Natural killer cell (primary cell): ENCODE data around the gene LMX1A. TPM values are rescaled to one million over a fixed set of nuclear protein-coding genes. Genes with fewer than 3 reads are reported as not detected.

ENCODE experiments used
- ATAC-seq, 3 donors: fragments of 150-1000 bp in 2 of 3; fragments of 200-7000 bp in 1 of 3; cut with Tn5 transposase; 1 replicate in 1 of 3; 2 replicates in 2 of 3; pipeline ENCODE4 v1.10.0; 2021; ENCODE audit warnings: mild to moderate bottlenecking in 2 of 3, moderate library complexity in 2 of 3
- DNase-seq, 2 donors: peaks; one replicate each; pipeline versions ENCODE4 v3.0.0 to v3.0.0-alpha.2; 2013 to 2021; ENCODE audit warnings: mixed read lengths in 1 of 2
- H3K27ac ChIP-seq: one replicate; pipeline ENCODE4 v1.5.1; 2013; ENCODE audit warnings: mild to moderate bottlenecking, low read length
- H3K27me3 ChIP-seq: one replicate; pipeline ENCODE4 v1.6.1; 2013; ENCODE audit warnings: low read length; ENCODE audit not compliant: control insufficient read depth, insufficient read depth
- H3K36me3 ChIP-seq: one replicate; pipeline ENCODE4 v1.6.1; 2013; ENCODE audit warnings: low read length; ENCODE audit not compliant: control insufficient read depth, insufficient read depth
- H3K4me1 ChIP-seq: one replicate; pipeline ENCODE4 v1.6.1; 2013; ENCODE audit warnings: low read length; ENCODE audit not compliant: control insufficient read depth, insufficient read depth
- H3K4me3 ChIP-seq: one replicate; pipeline ENCODE4 v1.5.1; 2013; ENCODE audit warnings: low read length
- H3K9me3 ChIP-seq: one replicate; pipeline ENCODE4 v1.6.1; 2013; ENCODE audit warnings: low read length; ENCODE audit not compliant: control insufficient read depth, insufficient read depth
- H3K27ac Mint-ChIP-seq, 2 donors: one replicate each; pipeline ENCODE4 v1.8.0; 2022; ENCODE audit warnings: mild to moderate bottlenecking in 2 of 2, mixed read lengths in 2 of 2, moderate library complexity in 1 of 2
- H3K27me3 Mint-ChIP-seq, 2 donors: one replicate each; pipeline ENCODE4 v1.8.0; 2022; ENCODE audit warnings: low read depth in 2 of 2, mixed read lengths in 2 of 2
- H3K36me3 Mint-ChIP-seq: one replicate; pipeline ENCODE4 v1.8.0; 2022; ENCODE audit warnings: mixed read lengths
- H3K4me1 Mint-ChIP-seq, 2 donors: one replicate each; pipeline ENCODE4 v1.8.0; 2022; ENCODE audit warnings: mixed read lengths in 2 of 2
- H3K4me3 Mint-ChIP-seq: one replicate; pipeline ENCODE4 v1.8.0; 2022; ENCODE audit warnings: mild to moderate bottlenecking, moderate library complexity, mixed read lengths
- H3K9me3 Mint-ChIP-seq, 2 donors: one replicate each; pipeline ENCODE4 v1.8.0; 2022; ENCODE audit warnings: mixed read lengths in 2 of 2
- WGBS: methylation state at CpG from one replicate; pipeline ENCODE4 v1.1.7; 2013; ENCODE audit warnings: missing lambda C conversion rate; ENCODE audit not compliant: insufficient coverage; 5-methylcytosine and 5-hydroxymethylcytosine counted together
- intact Hi-C: fragments of 100-400 bp; cut with micrococcal nuclease; formaldehyde crosslinking; loops from one replicate; pipeline ENCODE4 v1.14.2; 2022
- total RNA-seq, 4 donors: library from RNA; stranded (reverse); fragments of 120-200 nt in 1 of 4; gene quantifications; one replicate each; pipeline versions ENCODE4 v1.2.3 to v1.2.4, GENCODE V29; 2013 to 2022
- TF ChIP-seq, protein P1 (sequence below): fragments of 200-600 bp; IDR thresholded peaks from one replicate; pipeline ENCODE4 v1.8.0; 2022; ENCODE audit warnings: antibody characterized with exemption

The LMX1A gene
- total RNA-seq, 3 donors from 2014 or later (not counting 1 experiment from before 2014, with no cell fraction given): not detected

DNA sequence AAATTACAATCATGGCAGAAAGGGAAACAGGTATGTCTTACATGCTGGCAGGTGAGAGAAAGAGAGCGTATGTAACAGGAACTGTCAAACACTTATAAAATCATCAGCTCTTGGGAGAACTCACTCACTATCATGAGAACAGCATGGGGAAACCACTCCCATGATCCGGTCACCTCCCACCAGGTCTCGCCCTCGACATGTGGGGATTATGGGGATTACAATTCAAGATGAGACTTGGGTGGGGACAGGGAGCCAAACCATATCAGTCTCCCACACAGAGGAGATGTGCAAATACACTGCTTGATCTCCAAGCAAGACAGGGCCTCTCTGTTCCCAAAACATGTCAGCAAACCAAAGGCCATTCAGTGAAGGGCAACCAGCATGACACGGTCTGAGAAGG is 27.4 kb downstream of the LMX1A start:
- no peaks in the 10 kb centered on the region for H3K9me3 Mint-ChIP-seq
- Histone ChIP-seq H3K27me3 (peaks cover 2% of the 10 kb centered on the region), H3K36me3 (no peaks in the 10 kb centered on the region), H3K4me1 (no peaks in the 10 kb centered on the region), H3K27ac (no peak overlapping the region), H3K4me3 (no peak overlapping the region), H3K9me3 (no peaks in the 10 kb centered on the region)
- intact Hi-C loops: no loop called here
- peaks cover 11 to 21% of the 10 kb centered on the region in 2 donors for H3K27me3 Mint-ChIP-seq
- no peaks in the 10 kb centered on the region for H3K36me3 Mint-ChIP-seq
- no peak overlapping the region for H3K4me3 Mint-ChIP-seq
- TF ChIP-seq, protein P1, sequence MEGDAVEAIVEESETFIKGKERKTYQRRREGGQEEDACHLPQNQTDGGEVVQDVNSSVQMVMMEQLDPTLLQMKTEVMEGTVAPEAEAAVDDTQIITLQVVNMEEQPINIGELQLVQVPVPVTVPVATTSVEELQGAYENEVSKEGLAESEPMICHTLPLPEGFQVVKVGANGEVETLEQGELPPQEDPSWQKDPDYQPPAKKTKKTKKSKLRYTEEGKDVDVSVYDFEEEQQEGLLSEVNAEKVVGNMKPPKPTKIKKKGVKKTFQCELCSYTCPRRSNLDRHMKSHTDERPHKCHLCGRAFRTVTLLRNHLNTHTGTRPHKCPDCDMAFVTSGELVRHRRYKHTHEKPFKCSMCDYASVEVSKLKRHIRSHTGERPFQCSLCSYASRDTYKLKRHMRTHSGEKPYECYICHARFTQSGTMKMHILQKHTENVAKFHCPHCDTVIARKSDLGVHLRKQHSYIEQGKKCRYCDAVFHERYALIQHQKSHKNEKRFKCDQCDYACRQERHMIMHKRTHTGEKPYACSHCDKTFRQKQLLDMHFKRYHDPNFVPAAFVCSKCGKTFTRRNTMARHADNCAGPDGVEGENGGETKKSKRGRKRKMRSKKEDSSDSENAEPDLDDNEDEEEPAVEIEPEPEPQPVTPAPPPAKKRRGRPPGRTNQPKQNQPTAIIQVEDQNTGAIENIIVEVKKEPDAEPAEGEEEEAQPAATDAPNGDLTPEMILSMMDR: no peak
- 100% methylated on average over 1 of the region's 5 CpGs for WGBS
- DNase-seq: no peak
- no peak overlapping the region for H3K27ac Mint-ChIP-seq
- ATAC-seq: no peak
- no peaks in the 10 kb centered on the region for H3K4me1 Mint-ChIP-seq

- no peaks in the 10 kb centered on the region for H3K36me3 Mint-ChIP-seq
- 67% methylated on average over 3 of the region's 3 CpGs for WGBS
- no peaks in the 10 kb centered on the region for H3K4me1 Mint-ChIP-seq
- Histone ChIP-seq H3K27ac (no peak overlapping the region), H3K4me3 (no peak overlapping the region), H3K9me3 (no peaks in the 10 kb centered on the region), H3K4me1 (no peaks in the 10 kb centered on the region), H3K27me3 (peaks cover 2% of the 10 kb centered on the region), H3K36me3 (no peaks in the 10 kb centered on the region)
- intact Hi-C loops: no loop called here
- no peak overlapping the region for H3K4me3 Mint-ChIP-seq
- ATAC-seq: no peak
- no peak for DNase-seq
- peaks cover 12 to 19% of the 10 kb centered on the region in 2 donors for H3K27me3 Mint-ChIP-seq
- H3K27ac Mint-ChIP-seq: no peak overlapping the region
- H3K9me3 Mint-ChIP-seq: no peaks in the 10 kb centered on the region
- TF ChIP-seq, protein P1: no peak
Observed at GRCh38 chr1:165328136-165328535, 28.4 kb downstream of the LMX1A start.

GRCh38 chr1:165327538-165327937 is 29.0 kb downstream of the LMX1A start:
- TF ChIP-seq, protein P1: no peak
- WGBS: 65% methylated on average over 2 of the region's 2 CpGs
- intact Hi-C loops: no loop called here
- no peak for DNase-seq
- Mint-ChIP-seq H3K36me3 (no peaks in the 10 kb centered on the region), H3K4me3 (no peak overlapping the region), H3K4me1 (no peaks in the 10 kb centered on the region), H3K27ac (no peak overlapping the region), H3K9me3 (no peaks in the 10 kb centered on the region), H3K27me3 (peaks cover 15 to 19% of the 10 kb centered on the region in 2 donors)
- H3K36me3 ChIP-seq: no peaks in the 10 kb centered on the region
- H3K27ac ChIP-seq: no peak overlapping the region
- no peak overlapping the region for H3K4me3 ChIP-seq
- no peak for ATAC-seq
- peaks cover 2% of the 10 kb centered on the region for H3K27me3 ChIP-seq
- H3K4me1 ChIP-seq: no peaks in the 10 kb centered on the region
- H3K9me3 ChIP-seq: no peaks in the 10 kb centered on the region

- Mint-ChIP-seq H3K9me3 (peaks cover 0 to 2% of the 10 kb centered on the region in 2 donors), H3K4me3 (no peak overlapping the region), H3K4me1 (no peaks in the 10 kb centered on the region), H3K27ac (no peak overlapping the region), H3K36me3 (no peaks in the 10 kb centered on the region), H3K27me3 (peaks cover 13 to 18% of the 10 kb centered on the region in 2 donors)
- H3K27ac ChIP-seq: no peak overlapping the region
- ATAC-seq (no peak), DNase-seq (no peak)
- intact Hi-C loops: no loop called here
- H3K9me3 ChIP-seq: no peaks in the 10 kb centered on the region
- H3K27me3 ChIP-seq: peaks cover 2% of the 10 kb centered on the region
- WGBS: 55% methylated on average over 5 of the region's 7 CpGs
- no peak overlapping the region for H3K4me3 ChIP-seq
- H3K4me1 ChIP-seq: no peaks in the 10 kb centered on the region
- TF ChIP-seq, protein P1: no peak
- H3K36me3 ChIP-seq: no peaks in the 10 kb centered on the region
Observed at GRCh38 chr1:165325460-165326203, 30.9 kb downstream of the LMX1A start.
